WERI-Rb-1 (cell line): ENCODE data around the gene PCSK6.

Experiments
- DNase-seq: peaks from one replicate; pipeline ENCODE4 v3.0.0-alpha.2; 2020
- H3K27ac ChIP-seq: fragments of 250-450 bp; sonication (Bioruptor Pico); 2 replicates; pipeline ENCODE4 v1.5.1; 2020; ENCODE audit warnings: mild to moderate bottlenecking, moderate library complexity
- H3K27me3 ChIP-seq: fragments of 250-450 bp; sonication (Bioruptor Pico); 2 replicates; pipeline ENCODE4 v1.5.1; 2021; ENCODE audit warnings: mild to moderate bottlenecking, low read depth, moderate library complexity; ENCODE audit not compliant: insufficient read depth, severe bottlenecking
- H3K36me3 ChIP-seq: fragments of 250-450 bp; sonication (Bioruptor Pico); 2 replicates; pipeline ENCODE4 v1.5.1; 2020; ENCODE audit warnings: mild to moderate bottlenecking, moderate library complexity
- H3K4me3 ChIP-seq: 2 replicates; pipeline ENCODE4 v1.5.1; 2011; ENCODE audit warnings: low read depth, mild to moderate bottlenecking, control low read depth, low read length
- H3K9me3 ChIP-seq: fragments of 250-450 bp; sonication (Bioruptor Pico); 2 replicates; pipeline ENCODE4 v1.5.1; 2021; ENCODE audit warnings: mild to moderate bottlenecking, moderate library complexity; ENCODE audit not compliant: severe bottlenecking
- CTCF ChIP-seq: IDR thresholded peaks from 2 replicates; pipeline ENCODE4 v1.5.1; 2011; ENCODE audit warnings: low read depth, mild to moderate bottlenecking, control low read depth, inconsistent platforms, low read length

PCSK6 gene

DNA sequence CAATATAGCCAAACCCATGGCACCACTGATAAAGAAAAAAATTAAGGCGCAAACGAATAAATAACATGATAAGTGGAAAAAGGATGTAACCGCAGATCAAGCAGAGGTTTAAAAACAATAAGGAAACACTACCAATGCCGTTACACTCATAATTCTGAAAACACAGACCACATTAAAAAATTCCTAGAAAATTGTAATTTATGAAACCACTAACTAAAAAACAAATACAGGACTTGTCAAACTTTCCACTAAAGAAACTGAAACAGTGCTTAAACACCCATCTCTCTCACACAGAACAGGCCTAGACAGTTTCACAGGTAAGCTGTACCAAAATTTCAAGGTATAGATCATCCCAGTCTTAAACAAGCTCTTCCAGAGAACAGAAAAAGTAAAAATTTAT, 28.4 kb downstream of the PCSK6 start:
- Histone ChIP-seq H3K9me3 (no peaks in the 10 kb centered on the region), H3K4me3 (no peak overlapping the region), H3K27ac (no peak overlapping the region), H3K36me3 (no peaks in the 10 kb centered on the region), H3K27me3 (no peaks in the 10 kb centered on the region)
- no peak for TF ChIP-seq CTCF
- no peak for DNase-seq

- H3K36me3 ChIP-seq = no peaks in the 10 kb centered on the region
- no peak overlapping the region for H3K4me3 ChIP-seq
- no peak for TF ChIP-seq CTCF
- no peaks in the 10 kb centered on the region for H3K9me3 ChIP-seq
- DNase-seq = no peak
- H3K27me3 ChIP-seq = no peaks in the 10 kb centered on the region
- no peak overlapping the region for H3K27ac ChIP-seq
Observed at GRCh38 chr15:101459579-101460300, 29.8 kb downstream of the PCSK6 start.

- Histone ChIP-seq H3K27ac (no peak overlapping the region), H3K36me3 (no peaks in the 10 kb centered on the region), H3K27me3 (no peaks in the 10 kb centered on the region), H3K9me3 (no peaks in the 10 kb centered on the region), H3K4me3 (no peak overlapping the region)
- no peak for DNase-seq
- no peak for TF ChIP-seq CTCF
Observed at GRCh38 chr15:101458908-101459578, 30.5 kb downstream of the PCSK6 start.

DNA sequence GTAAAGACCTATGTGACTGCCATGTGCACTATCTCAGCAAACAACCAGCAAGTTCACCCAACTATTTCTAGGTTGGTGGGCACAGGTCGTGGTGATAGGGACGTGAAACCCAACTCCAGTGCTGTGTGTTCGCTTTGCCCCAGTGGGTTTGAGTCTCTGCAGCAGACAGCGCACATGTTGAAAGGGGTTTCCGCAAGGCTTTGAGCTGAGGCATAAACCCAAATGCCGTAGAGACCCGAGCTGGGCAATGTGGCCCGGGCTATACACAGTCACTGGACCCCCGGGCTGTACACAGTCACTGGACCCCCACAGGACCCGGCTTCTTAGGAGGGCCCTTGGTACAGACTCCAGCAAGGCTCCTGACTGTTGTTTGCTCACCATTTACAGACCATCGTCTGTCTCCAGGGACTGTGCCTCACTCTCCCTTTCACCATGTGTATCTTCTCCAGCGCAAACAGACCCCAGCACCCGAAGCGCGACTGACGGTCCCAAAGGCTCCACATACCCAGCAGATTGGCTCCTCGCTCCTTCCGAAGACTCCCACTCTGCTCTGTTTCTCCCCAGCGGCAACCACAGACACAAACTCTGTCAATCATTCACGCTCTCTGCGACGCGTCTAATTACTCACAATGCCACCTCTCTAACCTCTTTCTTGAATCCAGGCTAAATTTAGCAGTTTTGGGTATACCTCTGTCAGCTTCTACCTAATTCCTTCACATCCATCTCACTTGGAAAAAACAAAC, 31.2 kb downstream of the PCSK6 start:
- no peak overlapping the region for H3K27ac ChIP-seq
- no peak for DNase-seq

DNA sequence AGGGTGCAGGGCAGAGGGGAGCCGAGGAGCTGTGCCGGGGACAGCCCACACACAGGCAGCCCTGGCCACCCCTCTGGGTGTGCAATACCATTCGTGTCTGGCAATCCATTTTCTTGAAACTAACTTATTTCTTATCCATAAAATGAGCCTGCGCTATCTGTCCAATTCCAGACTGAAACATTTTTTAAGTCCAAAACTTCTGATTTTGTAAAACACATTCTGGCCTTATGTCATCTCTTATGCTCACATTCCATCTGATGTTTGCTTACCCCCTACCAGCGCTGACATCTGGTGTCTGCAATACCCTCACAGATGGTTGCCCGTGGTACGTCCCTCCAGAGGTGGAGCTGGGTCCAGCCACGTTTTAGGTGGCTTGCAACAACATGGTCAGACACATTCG, 31.8 kb downstream of the PCSK6 start:
- TF ChIP-seq CTCF = no peak
- Histone ChIP-seq H3K27me3 (no peaks in the 10 kb centered on the region), H3K27ac (peak overlapping the region; percentile 31; the same call in 1 of the 2 replicates), H3K4me3 (no peak overlapping the region), H3K36me3 (no peaks in the 10 kb centered on the region), H3K9me3 (no peaks in the 10 kb centered on the region)
- peak; percentile 27 for DNase-seq

More for the DNA sequence above, 31.2 kb downstream of the PCSK6 start:
- H3K4me3 ChIP-seq = no peak overlapping the region
- H3K27me3 ChIP-seq = no peaks in the 10 kb centered on the region
- no peaks in the 10 kb centered on the region for H3K36me3 ChIP-seq
- TF ChIP-seq CTCF = no peak
- no peaks in the 10 kb centered on the region for H3K9me3 ChIP-seq
